Thyroid gland (tissue), 4 donors: ENCODE measurements around the gene GPS1.

Source experiments
- POLR2A ChIP-seq, 2 donors: fragments of 450-650 bp; IDR thresholded peaks; one replicate each; pipeline ENCODE4 v1.6.1; 2017; ENCODE audit warnings: antibody characterized with exemption in 2 of 2, mild to moderate bottlenecking in 2 of 2, moderate library complexity in 1 of 2
- TF ChIP-seq, protein P1 (sequence below), 6 experiments: fragments of 200-600 bp in 3 of 6; fragments of 450-650 bp in 3 of 6; sonication (generic) in 3 of 6; IDR thresholded peaks; one replicate each; pipeline ENCODE4 v1.5.1; 2016 to 2019; ENCODE audit warnings: antibody characterized with exemption in 6 of 6, mild to moderate bottlenecking in 2 of 6, inconsistent platforms in 1 of 6, moderate library complexity in 1 of 6

DNA sequence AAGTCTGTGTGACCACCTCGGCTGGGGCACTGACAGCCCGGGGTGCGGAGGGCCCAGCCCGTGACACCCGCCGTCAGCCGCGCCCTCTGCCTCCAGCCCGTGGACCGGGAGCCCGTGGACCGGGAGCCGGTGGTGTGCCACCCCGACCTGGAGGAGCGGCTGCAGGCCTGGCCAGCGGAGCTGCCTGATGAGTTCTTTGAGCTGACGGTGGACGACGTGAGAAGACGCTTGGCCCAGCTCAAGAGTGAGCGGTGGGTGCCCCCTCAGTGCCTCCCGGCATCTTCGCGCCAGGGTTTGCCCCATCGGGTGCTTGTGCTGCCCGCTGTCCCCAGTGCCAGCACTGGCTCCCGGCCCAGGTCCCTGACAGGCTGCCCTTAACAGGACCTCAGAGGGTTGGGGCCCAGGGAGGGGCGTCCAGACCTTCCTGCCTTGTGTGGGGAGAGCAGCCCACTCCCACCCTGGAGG is 42.7 kb upstream of the GPS1 start:
- TF ChIP-seq, protein P1, sequence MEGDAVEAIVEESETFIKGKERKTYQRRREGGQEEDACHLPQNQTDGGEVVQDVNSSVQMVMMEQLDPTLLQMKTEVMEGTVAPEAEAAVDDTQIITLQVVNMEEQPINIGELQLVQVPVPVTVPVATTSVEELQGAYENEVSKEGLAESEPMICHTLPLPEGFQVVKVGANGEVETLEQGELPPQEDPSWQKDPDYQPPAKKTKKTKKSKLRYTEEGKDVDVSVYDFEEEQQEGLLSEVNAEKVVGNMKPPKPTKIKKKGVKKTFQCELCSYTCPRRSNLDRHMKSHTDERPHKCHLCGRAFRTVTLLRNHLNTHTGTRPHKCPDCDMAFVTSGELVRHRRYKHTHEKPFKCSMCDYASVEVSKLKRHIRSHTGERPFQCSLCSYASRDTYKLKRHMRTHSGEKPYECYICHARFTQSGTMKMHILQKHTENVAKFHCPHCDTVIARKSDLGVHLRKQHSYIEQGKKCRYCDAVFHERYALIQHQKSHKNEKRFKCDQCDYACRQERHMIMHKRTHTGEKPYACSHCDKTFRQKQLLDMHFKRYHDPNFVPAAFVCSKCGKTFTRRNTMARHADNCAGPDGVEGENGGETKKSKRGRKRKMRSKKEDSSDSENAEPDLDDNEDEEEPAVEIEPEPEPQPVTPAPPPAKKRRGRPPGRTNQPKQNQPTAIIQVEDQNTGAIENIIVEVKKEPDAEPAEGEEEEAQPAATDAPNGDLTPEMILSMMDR (IDR thresholded peaks at IDR 0.05): no peak
- no peak for TF ChIP-seq POLR2A (IDR thresholded peaks at IDR 0.05)
